HG02973 (cell line): ENCODE results near the gene MAP7.
"Not testable (repeated sequence)": the region's sequence is repeated elsewhere in the genome, so short reads cannot be mapped to it uniquely, and the experiment has no call there.

ENCODE experiments used
- ATAC-seq: cut with Tn5 transposase; IDR thresholded peaks from one replicate; pipeline ENCODE4 v1.9.1; 2021; ENCODE audit warnings: moderate library complexity; ENCODE audit not compliant: unreplicated experiment

The MAP7 gene

DNA sequence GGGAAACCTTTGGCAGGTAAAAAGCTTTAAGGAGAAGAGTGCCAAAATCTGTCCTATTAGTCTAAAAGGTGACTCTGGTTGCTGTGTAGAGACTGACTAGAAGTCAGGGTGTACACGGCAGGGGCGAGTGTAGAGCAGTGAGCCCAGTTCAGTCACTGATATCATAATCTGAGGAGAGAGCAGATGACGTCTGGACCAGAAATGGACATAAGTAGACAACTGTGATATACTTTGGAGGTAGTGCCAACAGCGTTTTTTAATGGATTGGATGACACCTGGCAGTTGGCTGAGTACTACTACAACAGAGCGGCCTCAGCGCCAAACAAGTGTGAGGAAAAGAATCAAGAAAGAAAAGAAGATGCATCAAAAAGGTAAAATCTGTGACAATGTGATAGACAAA is 76.0 kb downstream of the MAP7 start:
- ATAC-seq: no peak

DNA sequence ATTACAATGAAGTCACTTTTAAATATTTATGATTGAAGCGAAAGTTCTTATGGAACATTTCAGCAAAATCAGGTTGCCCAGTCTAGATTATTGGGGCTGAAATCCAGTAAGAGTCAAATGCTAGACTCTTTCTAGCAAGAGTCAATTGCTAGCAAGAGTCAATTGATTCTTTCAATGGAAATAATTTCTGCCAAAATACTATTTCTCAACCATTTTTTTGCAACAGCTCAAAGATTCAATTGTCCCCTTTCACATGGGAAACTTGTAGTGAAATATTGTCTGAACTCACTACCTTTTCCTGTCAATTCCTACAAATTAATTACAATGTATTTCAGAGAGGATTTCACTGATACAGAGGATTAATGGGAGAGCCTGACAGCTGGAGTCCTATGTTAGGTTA is 78.3 kb downstream of the MAP7 start:
- no peak for ATAC-seq

DNA sequence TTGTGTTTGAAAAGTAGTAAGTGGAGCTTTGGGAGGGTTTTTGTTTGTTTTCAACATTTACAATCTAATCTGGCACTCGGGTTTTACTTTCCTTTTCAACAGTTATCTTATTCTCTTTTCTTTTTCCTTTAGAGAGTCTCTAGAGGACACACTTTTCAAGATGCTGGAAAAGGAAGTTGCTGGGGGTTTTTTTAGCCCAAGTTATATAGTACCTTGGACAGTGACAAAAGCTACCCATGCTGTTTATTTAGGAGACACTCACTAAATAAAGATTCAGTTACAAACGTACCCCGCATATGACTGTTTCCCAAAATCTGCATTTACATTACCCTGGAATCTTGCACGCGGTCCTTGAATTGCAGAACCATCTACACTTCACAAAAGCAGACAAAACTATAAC is 78.8 kb downstream of the MAP7 start:
- ATAC-seq: no peak

DNA sequence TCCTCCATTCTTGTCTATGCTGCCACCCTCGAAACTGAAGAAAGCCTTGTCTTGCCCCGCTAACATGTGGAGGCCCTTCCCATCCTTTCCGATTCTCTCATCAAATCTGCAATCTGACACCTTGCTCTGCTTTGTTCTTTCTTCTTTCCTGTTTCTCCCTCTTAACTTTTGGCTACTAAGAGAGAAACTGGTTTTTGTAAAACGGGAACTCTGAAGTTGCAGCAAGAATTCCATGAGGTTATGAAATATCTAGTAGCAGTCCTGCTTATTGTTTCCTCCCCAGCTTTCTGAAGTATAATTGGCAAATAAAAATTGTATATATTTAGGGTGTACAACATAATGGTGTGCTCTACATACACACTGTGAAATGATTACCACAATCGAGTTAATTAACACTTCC is 80.2 kb downstream of the MAP7 start:
- no peak for ATAC-seq

DNA sequence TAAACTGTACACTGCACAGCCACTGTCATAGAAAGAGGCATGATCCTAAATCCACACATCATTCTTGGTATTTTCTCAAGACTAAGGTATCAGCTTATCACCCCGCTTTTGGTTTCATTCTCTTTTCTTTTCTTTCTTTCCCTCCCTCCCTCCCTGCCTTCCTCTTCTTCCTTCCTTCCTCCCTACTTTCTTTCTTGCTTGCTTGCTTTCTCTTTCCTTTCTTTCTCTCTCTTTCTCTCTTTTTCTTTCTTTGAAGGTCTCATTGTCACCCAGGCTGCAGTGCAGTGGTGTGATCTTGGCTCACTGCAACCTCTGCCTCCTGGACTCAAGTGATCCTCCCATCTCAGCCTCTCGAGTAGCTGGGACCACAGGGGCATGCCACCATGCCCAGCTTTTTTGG is 81.1 kb downstream of the MAP7 start:
- no peak for ATAC-seq

DNA sequence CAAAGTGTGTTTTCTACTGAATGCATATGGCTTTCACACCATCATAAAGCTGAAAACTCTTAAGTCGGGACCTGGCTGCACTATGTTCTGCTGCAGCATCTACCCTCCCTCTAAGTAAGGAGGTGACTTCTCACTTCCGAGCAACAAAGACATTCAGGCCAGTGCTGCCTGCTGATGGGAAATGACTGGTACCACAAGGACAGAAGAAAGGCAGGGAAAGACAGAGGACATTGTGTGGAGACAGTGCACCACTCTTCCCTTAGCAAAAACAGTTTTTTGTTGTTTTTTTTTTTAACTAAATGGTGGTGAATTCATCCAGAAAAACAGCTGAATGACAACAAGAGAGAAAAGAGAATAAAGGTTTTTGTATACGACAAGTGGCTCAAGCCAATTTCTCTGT is 81.5 kb downstream of the MAP7 start:
- ATAC-seq: no peak

DNA sequence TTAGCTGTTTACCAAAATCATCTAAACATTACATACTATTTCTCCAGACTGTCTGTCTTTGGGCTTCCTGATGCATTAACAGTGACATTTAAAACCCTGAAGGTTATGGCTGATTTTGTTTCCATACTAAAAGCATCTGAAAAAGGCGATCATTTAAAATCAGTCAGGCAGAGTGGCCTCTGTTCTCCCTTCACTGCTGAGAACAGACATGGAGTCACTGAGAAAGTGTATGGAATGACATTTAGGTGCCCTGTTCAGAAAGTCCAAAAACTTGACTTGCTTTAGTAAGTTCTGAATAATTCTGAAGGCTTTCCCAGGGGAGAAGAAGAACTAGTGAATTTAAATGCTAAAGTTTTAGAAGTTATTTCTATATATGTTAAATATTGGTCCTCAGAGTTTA is 83.0 kb downstream of the MAP7 start:
- no peak for ATAC-seq

DNA sequence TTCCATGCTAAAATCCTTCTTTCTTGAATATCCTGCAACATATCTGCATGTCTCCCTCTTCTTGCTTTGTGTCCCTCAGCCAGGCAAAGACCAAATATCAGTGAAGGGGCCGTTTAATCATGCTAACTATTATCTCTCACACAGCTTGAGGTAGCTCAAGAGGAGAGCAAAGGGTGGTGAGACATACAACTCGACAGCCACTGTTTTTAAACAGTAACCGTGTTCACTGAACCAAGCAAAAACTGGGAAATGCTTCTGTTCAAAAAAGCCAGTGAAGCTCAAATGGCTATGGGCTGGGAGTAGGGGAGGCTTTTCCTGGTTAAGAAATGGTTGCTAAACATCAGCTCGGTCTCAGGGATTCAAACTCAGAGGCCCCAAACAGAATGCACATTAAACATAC is 83.4 kb downstream of the MAP7 start:
- no peak for ATAC-seq

DNA sequence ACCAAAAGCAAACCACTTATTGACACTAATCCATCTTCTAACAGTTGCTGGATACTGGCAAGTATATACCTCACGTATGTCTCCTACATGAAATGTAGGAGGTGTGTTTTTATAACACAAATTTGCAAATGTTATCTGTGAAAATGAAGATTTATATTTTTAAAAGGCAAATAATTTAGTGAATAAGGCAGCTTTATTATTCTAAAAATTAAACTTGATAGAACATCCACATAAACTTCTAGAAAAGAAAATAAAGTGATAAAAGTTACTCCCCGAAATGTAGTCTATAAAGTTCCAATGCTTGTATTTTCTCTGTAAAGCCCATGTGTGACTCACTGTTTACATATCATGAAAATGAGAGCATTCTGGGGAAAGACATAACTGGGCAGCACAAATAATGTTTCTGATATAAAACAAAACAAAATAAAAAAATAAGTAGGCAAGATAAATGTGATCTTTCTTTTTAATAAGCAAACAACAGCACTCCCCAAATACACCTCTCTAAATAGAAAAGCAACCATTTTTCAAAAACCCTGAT is 84.4 kb downstream of the MAP7 start:
- ATAC-seq: no peak

DNA sequence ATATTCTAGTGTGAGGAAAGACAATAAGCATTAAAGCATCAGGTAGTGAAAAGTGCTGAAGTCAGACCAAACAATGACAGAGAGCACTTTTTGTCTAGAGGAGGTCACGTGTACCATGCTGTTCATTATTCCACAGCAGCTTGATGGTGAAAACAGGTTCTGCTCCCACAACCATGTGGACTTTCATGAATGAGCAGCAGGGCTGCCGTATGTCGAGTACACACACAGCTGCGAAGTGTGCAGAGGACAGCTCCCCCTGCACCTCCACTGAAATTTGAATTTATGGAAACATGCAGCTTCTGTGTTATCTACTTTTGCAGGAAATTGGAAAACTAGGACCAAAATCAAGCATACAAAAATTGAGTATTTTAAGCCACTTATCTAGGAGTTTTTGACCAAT is 85.3 kb downstream of the MAP7 start:
- ATAC-seq: no peak

DNA sequence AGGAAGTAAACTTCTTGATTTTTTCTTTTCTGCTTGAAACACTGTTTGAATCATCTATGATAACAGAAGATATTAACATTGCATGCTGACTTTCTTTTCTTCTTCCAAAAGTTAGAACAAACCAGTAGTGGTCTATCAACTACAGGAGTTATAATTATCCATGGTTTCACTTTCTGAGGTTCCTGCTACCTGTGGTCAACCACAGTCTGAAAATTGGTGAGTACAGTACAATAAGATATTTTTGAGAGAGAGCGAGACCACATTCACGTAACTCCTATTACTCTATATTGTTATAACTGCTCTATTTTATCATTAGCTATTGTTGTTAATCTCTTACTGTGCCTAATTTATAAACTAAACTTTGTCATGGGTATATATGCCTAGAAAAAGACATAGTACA is 86.1 kb downstream of the MAP7 start:
- ATAC-seq: peak; percentile 85

DNA sequence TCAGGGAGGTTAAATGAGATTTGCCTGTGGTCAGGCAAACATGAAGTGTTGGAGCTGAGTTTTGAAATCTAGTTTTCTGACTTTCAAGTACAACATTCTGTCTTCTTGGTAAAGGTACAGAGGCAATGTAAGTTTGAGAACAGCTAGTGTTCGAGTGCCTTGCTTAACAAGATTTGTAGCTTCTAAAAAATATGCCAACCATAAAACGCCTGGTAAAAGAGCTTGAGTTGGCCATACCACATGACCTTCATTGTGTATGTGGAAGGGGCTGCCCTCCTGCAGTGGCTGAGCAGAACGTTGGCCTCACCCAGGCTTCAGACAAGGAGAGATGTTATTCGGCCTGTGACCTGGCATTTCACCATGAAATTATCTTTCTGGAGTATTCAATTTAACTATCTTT is 86.5 kb downstream of the MAP7 start:
- ATAC-seq: no peak

DNA sequence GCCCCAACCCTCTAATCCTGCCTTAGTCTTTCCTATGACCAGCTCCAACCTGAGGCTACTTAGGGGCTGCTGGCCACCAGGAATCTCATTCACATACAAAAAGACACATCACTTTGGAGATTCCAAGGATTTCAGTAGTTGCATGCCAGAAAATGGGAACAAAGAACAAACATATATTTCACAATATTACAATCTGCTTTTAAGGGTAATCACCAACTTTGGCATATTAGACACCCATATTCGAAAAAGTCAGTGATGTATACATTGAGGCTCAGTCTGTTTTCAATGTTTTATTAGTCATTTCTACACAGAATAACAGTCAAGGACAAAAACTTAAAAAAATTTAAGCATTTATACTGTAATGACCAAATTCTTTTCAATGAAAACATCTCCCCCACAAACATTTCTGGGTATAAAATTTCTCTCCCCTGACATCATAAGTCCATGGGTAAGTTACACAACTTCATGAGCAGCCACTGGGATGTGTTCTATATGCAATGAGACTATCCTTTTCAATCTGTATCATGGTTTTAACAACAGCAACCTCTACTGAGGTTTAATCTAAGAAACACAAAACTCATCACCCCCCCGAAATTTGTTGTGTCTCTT is 103.5 kb downstream of the MAP7 start:
- no peak for ATAC-seq

DNA sequence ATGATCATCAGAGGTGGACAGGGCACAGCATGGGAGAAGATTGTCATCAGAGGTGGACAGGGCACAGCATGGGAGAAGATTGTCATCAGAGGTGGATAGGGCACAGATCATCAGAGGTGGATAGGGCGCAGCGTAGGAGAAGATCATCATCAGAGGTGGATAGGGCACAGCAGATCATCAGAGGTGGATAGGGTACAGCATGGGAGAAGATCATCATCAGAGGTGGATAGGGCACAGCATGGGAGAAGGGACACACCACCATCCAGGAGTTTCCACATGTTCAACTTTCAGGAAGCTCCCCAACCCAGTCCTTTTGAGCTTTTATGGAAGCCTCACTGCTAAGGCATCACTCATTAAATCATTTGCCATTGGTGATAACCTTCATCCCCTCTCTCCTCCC is 104.1 kb downstream of the MAP7 start:
- ATAC-seq: no peak

DNA sequence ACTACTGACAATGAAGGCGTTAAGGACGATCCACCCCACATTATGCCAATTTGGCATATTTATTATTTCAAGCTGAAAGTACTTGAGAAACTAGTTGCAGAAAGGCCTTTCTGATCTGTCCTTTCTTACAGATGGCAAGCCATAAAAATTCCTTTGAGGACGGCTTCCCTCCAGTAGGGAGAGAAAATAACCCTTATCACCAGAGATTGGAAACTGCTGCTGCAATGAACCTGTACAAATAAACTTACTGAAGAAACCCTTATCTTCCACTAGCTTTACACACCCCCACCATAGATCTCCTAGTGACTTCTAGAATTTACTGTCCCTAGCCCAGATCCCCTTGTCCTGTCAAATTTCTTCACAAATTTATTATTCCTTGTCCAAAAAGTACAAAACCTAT is 105.2 kb downstream of the MAP7 start:
- ATAC-seq: no peak

DNA sequence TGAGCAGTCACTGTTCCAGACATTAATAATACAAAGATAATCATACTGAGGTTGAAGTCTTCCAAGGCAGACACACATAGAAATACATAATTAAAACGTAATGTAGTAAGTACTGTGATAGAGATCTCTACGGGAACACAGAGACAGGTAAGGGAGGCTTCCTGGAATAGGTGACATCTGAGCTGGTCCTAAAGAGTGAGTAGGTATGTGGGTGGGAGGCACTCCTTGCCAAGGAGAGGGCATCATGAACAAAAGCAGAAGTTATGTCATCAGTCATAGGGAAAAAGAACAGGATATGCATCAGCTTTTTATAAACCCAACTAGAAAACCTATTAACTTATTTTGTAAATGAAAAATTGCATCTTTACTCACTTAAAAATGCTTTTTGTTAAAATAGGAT is 110.0 kb downstream of the MAP7 start:
- ATAC-seq: no peak

DNA sequence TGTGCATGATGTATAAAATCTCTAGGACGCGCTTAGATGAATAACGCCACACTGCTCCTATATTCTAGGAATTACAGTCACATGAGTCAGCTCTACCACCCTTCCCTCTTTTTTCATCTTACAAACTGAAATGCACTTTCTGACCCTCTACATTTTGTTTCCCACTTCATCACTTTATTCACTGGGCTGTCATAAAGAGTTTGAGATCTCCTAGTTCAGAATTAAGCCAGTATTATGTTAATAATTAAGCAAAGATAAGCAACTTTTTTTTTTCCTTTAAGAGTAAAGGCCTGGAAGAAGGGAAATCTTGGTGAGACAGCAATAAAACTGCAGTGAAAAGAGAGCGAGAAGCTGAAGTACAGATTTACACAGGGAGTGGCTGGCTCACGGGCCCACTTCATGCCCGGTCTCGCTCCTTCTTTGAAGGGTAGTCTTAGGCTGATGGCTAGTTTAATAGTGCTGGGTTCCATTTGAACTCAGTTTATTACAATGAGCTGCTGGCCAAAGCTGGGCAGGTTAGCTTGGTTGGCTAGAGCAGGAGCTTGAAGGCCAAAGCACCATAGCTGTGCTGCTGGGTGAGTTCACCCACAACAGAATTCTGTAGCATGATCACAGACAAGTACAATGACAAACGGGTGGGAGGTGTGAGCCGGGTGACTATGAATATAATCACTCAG is 110.6 kb downstream of the MAP7 start:
- ATAC-seq: no peak

DNA sequence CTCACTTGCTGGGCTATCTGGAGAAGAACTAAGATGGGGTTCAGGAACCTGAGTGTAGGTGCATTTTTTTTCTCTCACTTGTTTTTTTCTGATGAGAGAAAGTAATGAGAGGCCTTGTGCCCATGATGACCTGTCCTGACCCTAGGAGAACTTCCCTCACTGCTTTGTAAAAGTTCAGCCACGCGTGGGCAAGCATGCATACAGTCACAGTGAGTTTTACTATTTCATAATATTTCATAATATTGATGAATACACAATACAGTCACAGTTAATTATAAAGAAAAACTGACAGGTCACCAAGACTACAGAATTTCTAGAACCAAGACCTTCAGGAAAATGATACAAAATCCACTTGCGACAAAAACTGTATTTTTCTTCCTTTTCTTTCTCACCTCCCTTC is 111.8 kb downstream of the MAP7 start:
- no peak for ATAC-seq

DNA sequence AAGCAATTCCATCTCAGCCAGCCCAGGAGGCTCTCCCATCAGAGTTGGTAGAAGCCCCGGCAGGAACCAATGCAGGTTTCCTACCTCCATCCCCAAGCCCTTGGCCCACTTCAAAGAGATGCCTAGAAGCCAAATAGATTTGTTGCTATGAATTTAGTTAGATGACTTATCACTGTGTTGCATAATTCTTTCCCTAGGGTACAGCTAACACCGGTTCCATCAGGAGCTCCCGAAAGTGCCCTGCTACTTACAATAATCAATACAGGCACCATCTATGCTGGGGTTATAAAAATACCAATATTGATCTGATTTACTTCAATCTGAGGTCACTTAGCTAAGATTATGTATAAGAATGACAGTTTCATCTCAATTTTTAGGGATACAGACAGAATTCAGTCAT is 113.0 kb downstream of the MAP7 start:
- ATAC-seq: no peak

DNA sequence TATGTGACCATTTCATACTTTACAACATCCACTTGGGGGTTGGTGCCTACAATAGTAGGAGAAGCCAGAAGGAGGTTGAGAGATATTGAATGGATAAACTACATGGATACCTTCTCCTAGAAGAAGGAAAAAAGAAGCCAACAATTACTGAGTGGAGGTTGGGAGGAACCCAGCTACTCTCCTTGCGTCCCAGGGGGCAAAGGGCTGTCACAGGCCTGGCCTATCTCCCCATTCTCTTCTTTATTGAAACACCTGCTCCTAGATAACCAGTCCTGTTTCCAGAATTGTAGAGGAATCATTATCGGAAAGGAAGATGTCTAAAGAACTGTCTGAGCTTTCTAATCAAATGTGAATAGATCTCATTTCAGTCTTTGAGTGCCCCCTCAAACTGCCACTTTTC is 115.1 kb downstream of the MAP7 start:
- ATAC-seq: no peak

DNA sequence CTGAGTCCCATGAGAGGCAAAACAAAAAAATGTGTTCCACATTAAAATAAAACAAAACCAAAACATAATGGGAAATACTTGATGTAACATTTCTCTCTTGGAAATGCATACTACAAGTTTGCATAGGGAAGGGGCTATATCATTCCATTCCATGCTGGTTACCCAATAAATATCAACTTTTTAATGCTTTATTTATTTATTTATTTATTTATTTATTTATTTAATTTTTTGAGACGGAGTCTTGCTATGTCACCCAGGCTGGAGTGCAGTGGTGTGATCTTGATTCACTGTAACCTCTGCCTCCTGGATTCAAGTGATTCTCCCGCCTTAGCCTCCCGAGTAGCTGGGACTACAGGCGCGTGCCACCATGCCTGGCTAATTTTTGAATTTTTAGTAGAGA is 118.9 kb downstream of the MAP7 start:
- ATAC-seq: not testable (repeated sequence)

DNA sequence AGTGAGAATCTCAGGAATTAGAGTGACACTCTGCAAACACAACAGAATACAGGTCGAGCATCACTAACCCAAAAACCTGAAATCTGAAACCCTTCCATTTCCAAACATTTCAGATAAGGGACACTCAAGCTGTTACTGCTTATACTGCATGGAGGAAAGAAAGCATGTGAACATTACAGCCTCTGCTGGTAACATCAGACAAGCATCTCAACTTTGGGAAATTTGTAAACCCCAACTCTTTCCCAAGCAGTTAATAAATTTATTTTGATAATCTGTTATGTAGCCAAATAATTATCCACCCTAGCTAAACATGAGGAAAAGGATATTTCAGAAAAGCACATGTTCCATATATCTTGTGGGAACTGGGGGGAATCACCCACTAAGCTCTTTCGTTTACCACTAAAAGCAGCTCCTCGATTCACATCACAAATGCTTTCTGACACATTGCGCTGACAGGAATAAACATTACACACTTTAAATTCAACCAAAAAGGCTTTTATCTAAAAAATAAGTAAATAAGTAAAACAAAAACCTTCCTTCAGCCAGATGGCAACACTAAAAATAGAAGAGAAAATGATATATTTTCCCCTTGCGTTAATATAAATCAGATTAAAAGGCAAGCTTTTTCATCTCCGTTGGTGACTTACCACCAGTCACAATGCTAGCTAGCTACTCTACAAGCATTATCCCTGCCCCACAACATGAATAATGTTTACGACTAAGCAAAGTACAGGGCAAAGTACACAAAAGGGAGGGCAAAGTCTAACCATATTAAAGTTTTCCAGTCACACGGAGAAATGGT is 120.8 kb downstream of the MAP7 start:
- ATAC-seq: no peak
